Right hindlimb (tissue), 1 donor: ENCODE results near the gene PEMT.
A peak's percentile ranks its signal among the peaks of the same experiment; 100 is the strongest.
"Not testable (repeated sequence)": the region's sequence is repeated elsewhere in the genome, so short reads cannot be mapped to it uniquely, and the experiment has no call there.

ENCODE experiments used
- DNase-seq: peaks from one replicate; pipeline ENCODE4 v3.0.0-alpha.2; 2018

PEMT gene

GRCh38 chr17:17498606-17499301 lies 92.8 kb downstream of the PEMT start:
- DNase-seq, result no peak

- no peak for DNase-seq
These were observed 93.5 kb downstream of the PEMT start for GRCh38 chr17:17497845-17498520.

- DNase-seq, result no peak
These were observed 94.3 kb downstream of the PEMT start for GRCh38 chr17:17497065-17497844.

- DNase-seq, result peak; percentile 91
These were observed 95.1 kb downstream of the PEMT start, which contains the start of gene RASD1 for GRCh38 chr17:17496189-17497064. RASD1 (minus strand) TSS chr17:17496395; CDS start chr17:17496181, 214 bp downstream.

- no peak for DNase-seq
These were observed 95.8 kb downstream of the PEMT start for GRCh38 chr17:17495536-17496188.

- DNase-seq, result peak; percentile 68
These were observed 96.5 kb downstream of the PEMT start for GRCh38 chr17:17494870-17495535.

GRCh38 chr17:17494499-17494869 lies 97.0 kb downstream of the PEMT start:
- DNase-seq, result peak; percentile 55

GRCh38 chr17:17493986-17494466 lies 97.5 kb downstream of the PEMT start:
- DNase-seq, result no peak

- DNase-seq, result no peak
These were observed 98.1 kb downstream of the PEMT start for GRCh38 chr17:17493249-17493985.

GRCh38 chr17:17492571-17492970 lies 98.9 kb downstream of the PEMT start:
- DNase-seq, result no peak

GRCh38 chr17:17492085-17492484 lies 99.4 kb downstream of the PEMT start:
- DNase-seq, result no peak

- DNase-seq, result no peak
These were observed 99.9 kb downstream of the PEMT start for GRCh38 chr17:17491546-17491988.

- no peak for DNase-seq
These were observed 100.5 kb downstream of the PEMT start for GRCh38 chr17:17491031-17491471.

- no peak for DNase-seq
These were observed 103.5 kb downstream of the PEMT start for GRCh38 chr17:17487998-17488397.

GRCh38 chr17:17486416-17486815 lies 105.1 kb downstream of the PEMT start:
- not testable (repeated sequence) for DNase-seq

GRCh38 chr17:17485420-17485819 lies 106.1 kb downstream of the PEMT start:
- DNase-seq, result no peak

GRCh38 chr17:17484451-17484899 lies 107.0 kb downstream of the PEMT start:
- no peak for DNase-seq

GRCh38 chr17:17481860-17482259 lies 109.6 kb downstream of the PEMT start:
- DNase-seq, result no peak

- no peak for DNase-seq
These were observed 110.8 kb downstream of the PEMT start for GRCh38 chr17:17480593-17481148.

- DNase-seq, result no peak
These were observed 112.3 kb downstream of the PEMT start for GRCh38 chr17:17479209-17479608.
